Neural crest cell (in vitro differentiated cells): Measurements from ENCODE around the gene TMEM120B. TPM values are rescaled to one million over a fixed set of nuclear protein-coding genes. Genes with fewer than 3 reads are reported as not detected.
A peak's percentile ranks its signal among the peaks of the same experiment; 100 is the strongest.

ENCODE experiments used
- DNase-seq: peaks from one replicate; pipeline ENCODE4 v3.0.0; 2021; ENCODE audit warnings: low read depth, mixed read lengths, low spot score
- H3K27ac Mint-ChIP-seq: one replicate; pipeline ENCODE4 v1.8.0; 2021; ENCODE audit warnings: mild to moderate bottlenecking, mixed read lengths; ENCODE audit not compliant: unreplicated experiment
- H3K27me3 Mint-ChIP-seq: 2 replicates; pipeline ENCODE4 v1.8.0; 2021; ENCODE audit warnings: low read depth, mild to moderate bottlenecking, mixed read lengths
- H3K36me3 Mint-ChIP-seq: 2 replicates; pipeline ENCODE4 v1.8.0; 2021; ENCODE audit warnings: low read depth, mild to moderate bottlenecking, mixed read lengths
- H3K4me1 Mint-ChIP-seq: 2 replicates; pipeline ENCODE4 v1.8.0; 2021; ENCODE audit warnings: mixed read lengths
- H3K4me3 Mint-ChIP-seq: one replicate; pipeline ENCODE4 v1.8.0; 2021; ENCODE audit warnings: mild to moderate bottlenecking, mixed read lengths
- H3K9me3 Mint-ChIP-seq: 2 replicates; pipeline ENCODE4 v1.8.0; 2021; ENCODE audit warnings: mixed read lengths
- CTCF ChIP-seq: fragments of 200-600 bp; sonication (generic); conservative IDR thresholded peaks from 2 replicates; pipeline ENCODE4 v1.5.0; 2021; ENCODE audit warnings: antibody characterized with exemption, mild to moderate bottlenecking
- total RNA-seq: library from RNA; stranded (reverse); gene quantifications from 2 replicates; pipeline ENCODE4 v1.2.1, GENCODE V29; 2021

Gene TMEM120B
- total RNA-seq, 1 donor from 2014 or later = 14.1 TPM

DNA sequence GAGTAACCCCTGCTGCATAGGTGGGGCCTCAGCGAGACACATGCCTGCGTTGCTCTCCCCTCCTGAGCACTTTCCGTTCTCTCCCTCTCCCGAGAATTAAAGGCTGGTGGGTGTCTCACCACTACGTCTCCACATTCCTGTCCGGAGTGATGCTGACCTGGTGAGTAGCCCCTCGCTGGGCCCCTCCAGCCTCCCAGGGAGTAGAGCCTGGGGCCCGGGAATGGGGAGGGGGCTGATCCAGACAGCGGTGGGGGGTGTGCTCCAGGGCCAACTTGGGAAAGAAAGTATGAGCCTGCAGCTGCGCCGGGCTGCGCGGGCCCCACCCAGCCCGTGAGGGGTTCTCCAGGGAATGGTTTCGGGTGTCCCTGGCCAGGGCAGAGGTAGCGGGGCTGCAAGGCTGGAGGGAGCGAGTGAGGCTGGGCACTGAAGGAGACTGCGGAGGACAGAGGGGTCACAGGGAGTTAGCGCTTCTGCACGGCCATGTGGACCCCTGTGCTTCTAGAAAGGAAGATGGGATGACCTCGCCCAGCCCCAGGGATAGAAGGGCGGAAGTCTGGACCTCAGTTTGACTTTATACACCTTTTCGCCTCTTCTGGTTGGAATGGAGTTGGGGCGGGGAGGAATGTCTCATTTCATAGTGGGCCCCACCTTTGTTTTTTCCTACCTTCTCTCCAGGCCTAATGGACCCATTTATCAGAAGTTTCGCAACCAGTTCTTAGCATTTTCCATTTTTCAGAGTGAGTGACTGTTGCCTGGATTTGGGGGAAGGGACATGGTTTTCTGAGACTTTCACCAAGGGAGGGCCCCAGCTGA lies 58.5 kb downstream of the TMEM120B start:
- no peaks in the 10 kb centered on the region for H3K9me3 Mint-ChIP-seq
- H3K27me3 Mint-ChIP-seq = no peaks in the 10 kb centered on the region
- DNase-seq = no peak
- peaks cover 3% of the 10 kb centered on the region for H3K4me1 Mint-ChIP-seq
- H3K27ac Mint-ChIP-seq = no peak overlapping the region
- H3K4me3 Mint-ChIP-seq = no peak overlapping the region
- H3K36me3 Mint-ChIP-seq = no peaks in the 10 kb centered on the region
- no peak for TF ChIP-seq CTCF

- H3K36me3 Mint-ChIP-seq = no peaks in the 10 kb centered on the region
- TF ChIP-seq CTCF = peak; percentile 82
- H3K4me3 Mint-ChIP-seq = no peak overlapping the region
- H3K27ac Mint-ChIP-seq = no peak overlapping the region
- H3K27me3 Mint-ChIP-seq = no peaks in the 10 kb centered on the region
- H3K4me1 Mint-ChIP-seq = peaks cover 3% of the 10 kb centered on the region
- H3K9me3 Mint-ChIP-seq = no peaks in the 10 kb centered on the region
- peak; percentile 59 for DNase-seq
Measured at GRCh38 chr12:121773011-121773777, 60.6 kb downstream of the TMEM120B start.

GRCh38 chr12:121774968-121775474 lies 62.5 kb downstream of the TMEM120B start:
- no peak for TF ChIP-seq CTCF
- Mint-ChIP-seq H3K27me3 (no peaks in the 10 kb centered on the region), H3K27ac (no peak overlapping the region), H3K36me3 (no peaks in the 10 kb centered on the region), H3K4me1 (no peaks in the 10 kb centered on the region), H3K9me3 (no peaks in the 10 kb centered on the region), H3K4me3 (no peak overlapping the region)
- DNase-seq = no peak

GRCh38 chr12:121775501-121775900 lies 62.9 kb downstream of the TMEM120B start:
- no peak for TF ChIP-seq CTCF
- DNase-seq = no peak
- Mint-ChIP-seq H3K27me3 (no peaks in the 10 kb centered on the region), H3K27ac (no peak overlapping the region), H3K4me3 (no peak overlapping the region), H3K9me3 (no peaks in the 10 kb centered on the region), H3K4me1 (no peaks in the 10 kb centered on the region), H3K36me3 (no peaks in the 10 kb centered on the region)

DNA sequence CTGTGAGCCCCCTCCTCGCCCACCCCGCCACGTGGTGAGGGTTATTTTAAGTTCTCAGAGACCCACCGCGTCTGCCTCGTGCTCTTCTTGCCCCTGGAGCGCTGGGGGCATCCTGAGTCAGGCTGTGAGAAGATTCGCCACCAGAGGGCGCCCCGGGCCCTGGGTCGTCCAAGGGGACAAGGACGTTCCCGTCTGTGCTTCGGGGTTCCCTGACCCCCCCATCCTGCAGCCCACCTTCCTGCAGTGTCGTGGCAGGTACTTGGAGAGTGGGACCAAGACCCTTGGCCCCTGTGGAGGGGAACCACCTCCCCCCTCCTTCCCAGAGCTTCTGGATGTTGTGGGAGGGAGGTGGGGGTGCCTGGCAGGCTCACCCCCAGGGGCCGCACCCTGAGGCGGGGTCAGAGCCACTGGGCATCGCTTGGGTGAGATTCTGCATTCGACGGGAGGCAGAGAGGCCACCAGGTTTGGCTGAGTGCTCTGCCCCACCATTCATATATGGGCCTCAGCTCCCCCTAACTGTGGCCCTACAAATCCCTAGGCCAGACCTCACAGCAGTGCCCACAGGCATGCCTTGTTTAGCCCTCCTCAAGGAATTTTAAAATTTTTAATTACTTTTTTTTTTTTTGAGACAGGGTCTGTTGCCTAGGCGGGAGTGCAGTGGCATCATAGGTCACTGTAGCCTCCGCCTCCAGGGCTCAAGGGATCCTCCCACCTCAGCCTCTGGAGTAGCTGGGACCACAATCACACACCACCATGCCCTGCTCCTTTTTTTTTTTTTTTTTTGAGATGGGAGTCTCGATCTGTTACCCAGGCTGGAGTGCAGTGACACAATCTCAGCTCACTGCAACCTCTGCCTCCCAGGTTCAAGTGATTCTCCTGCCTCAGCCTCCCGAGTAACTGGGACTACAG lies 63.9 kb downstream of the TMEM120B start:
- TF ChIP-seq CTCF = peak; percentile 76
- H3K27ac Mint-ChIP-seq = no peak overlapping the region
- H3K36me3 Mint-ChIP-seq = no peaks in the 10 kb centered on the region
- peak; percentile 83 for DNase-seq
- no peaks in the 10 kb centered on the region for H3K9me3 Mint-ChIP-seq
- H3K4me1 Mint-ChIP-seq = peaks cover under 1% of the 10 kb centered on the region
- no peaks in the 10 kb centered on the region for H3K27me3 Mint-ChIP-seq
- H3K4me3 Mint-ChIP-seq = no peak overlapping the region
